DOHH2 (cell line): Measurements from ENCODE around the gene POLG.

Source experiments
- EZH2phosphoT487 ChIP-seq: fragments of 200-600 bp; sonication (generic); IDR thresholded peaks from 2 replicates; pipeline ENCODE4 v1.6.1; 2017; ENCODE audit warnings: borderline replicate concordance, mild to moderate bottlenecking, antibody characterized with exemption, low read length, moderate library complexity, mixed read lengths
- TF ChIP-seq, protein P1 (sequence below): fragments of 200-600 bp; sonication (generic); IDR thresholded peaks from one replicate; pipeline ENCODE4 v1.5.1; 2014; ENCODE audit warnings: antibody characterized with exemption, mild to moderate bottlenecking, low read depth, low read length; ENCODE audit not compliant: poor library complexity, severe bottlenecking

DNA sequence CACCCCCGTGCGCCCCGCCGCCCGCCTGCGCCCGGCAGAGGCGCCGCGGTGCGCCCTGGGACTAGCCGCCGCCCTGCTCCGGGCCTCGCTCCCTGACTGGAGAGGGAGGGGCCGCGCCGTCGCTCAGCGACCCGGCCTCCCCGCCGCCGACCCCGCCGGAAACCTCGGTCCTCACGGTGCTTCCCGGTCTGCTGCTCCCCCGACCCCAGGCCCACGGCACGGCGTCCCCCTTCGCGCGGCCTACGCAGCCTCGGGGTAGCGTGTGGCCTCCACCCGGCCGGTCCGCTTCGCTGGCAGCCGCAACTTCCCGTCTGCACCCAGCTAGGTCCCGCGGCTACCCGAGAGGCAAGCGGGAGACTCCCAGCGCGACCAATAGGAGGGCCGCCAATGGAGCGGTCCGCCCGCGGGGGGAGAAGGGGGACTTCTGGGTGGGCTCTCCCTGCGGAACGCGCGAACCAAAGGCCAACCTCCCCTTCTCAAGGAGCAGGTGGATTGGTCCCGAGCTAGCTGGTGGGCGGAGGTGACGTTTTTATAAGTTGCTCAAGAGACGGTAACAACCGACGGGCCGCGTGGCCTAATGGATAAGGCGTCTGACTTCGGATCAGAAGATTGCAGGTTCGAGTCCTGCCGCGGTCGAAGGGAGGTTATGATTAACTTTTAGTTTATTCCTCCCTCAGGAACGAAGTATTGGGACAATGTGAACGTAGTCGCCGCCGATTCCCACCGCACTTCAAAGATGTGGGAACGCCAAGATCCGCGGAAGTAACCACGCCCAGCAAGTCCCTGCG lies at the start of gene POLG:
- TF ChIP-seq, protein P1, sequence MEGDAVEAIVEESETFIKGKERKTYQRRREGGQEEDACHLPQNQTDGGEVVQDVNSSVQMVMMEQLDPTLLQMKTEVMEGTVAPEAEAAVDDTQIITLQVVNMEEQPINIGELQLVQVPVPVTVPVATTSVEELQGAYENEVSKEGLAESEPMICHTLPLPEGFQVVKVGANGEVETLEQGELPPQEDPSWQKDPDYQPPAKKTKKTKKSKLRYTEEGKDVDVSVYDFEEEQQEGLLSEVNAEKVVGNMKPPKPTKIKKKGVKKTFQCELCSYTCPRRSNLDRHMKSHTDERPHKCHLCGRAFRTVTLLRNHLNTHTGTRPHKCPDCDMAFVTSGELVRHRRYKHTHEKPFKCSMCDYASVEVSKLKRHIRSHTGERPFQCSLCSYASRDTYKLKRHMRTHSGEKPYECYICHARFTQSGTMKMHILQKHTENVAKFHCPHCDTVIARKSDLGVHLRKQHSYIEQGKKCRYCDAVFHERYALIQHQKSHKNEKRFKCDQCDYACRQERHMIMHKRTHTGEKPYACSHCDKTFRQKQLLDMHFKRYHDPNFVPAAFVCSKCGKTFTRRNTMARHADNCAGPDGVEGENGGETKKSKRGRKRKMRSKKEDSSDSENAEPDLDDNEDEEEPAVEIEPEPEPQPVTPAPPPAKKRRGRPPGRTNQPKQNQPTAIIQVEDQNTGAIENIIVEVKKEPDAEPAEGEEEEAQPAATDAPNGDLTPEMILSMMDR = no peak
- no peak for TF ChIP-seq EZH2phosphoT487
